ENCODE results near the gene ADSS1. TPM values are rescaled to one million over a fixed set of nuclear protein-coding genes. Genes with fewer than 3 reads are reported as not detected.

ADSS1 gene
- total RNA-seq, 1 experiment from 2014 or later = 3.2 TPM

DNA sequence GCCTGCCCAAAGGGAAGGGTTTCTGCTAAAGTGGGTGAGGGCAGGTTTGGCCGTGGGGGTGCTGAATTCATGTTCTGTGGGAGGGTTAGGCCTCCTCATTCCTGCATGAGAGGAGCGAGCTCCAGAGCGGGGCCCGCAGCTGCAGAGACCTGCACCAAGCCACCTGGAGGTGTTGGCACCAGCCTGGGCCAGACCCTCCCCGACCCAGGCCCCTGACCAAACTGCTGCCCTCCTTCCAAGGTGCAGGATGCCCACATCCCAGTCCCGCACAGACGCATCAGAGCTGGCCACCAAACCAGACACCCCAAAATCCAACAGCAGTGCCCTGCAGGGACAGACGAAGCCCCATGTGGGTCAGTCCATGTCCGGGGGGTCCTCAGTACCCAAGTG is 10.6 kb downstream of the ADSS1 start:
- ChIA-PET POLR2A (no interaction called here), CTCF (no interaction called here)
- Histone ChIP-seq H3K4me1 (no peaks in the 10 kb centered on the region), H3K27me3 (replicated peaks; ENCODE audit: control insufficient read depth, insufficient read depth, low read length) (no peaks in the 10 kb centered on the region), H3K9me3 (no peaks in the 10 kb centered on the region), H3K4me3 (ENCODE audit: low read depth, low read length) (no peak overlapping the region), H3K36me3 (ENCODE audit: control insufficient read depth, insufficient read depth, low read length) (no peaks in the 10 kb centered on the region)
- TF ChIP-seq, protein P1, sequence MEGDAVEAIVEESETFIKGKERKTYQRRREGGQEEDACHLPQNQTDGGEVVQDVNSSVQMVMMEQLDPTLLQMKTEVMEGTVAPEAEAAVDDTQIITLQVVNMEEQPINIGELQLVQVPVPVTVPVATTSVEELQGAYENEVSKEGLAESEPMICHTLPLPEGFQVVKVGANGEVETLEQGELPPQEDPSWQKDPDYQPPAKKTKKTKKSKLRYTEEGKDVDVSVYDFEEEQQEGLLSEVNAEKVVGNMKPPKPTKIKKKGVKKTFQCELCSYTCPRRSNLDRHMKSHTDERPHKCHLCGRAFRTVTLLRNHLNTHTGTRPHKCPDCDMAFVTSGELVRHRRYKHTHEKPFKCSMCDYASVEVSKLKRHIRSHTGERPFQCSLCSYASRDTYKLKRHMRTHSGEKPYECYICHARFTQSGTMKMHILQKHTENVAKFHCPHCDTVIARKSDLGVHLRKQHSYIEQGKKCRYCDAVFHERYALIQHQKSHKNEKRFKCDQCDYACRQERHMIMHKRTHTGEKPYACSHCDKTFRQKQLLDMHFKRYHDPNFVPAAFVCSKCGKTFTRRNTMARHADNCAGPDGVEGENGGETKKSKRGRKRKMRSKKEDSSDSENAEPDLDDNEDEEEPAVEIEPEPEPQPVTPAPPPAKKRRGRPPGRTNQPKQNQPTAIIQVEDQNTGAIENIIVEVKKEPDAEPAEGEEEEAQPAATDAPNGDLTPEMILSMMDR (IDR thresholded peaks at IDR 0.05; ENCODE audit: insufficient read depth in 1 of 2, low read depth in 1 of 2, low read length in 1 of 2, severe bottlenecking in 1 of 2, unreplicated experiment in 1 of 2) = no peak
- Mint-ChIP-seq H3K9me3 (ENCODE audit: unreplicated experiment) (no peaks in the 10 kb centered on the region), H3K4me3 (ENCODE audit: unreplicated experiment) (no peak overlapping the region), H3K4me1 (ENCODE audit: low read depth, unreplicated experiment) (no peaks in the 10 kb centered on the region), H3K27me3 (ENCODE audit: insufficient read depth, unreplicated experiment) (no peaks in the 10 kb centered on the region), H3K36me3 (ENCODE audit: insufficient read depth, unreplicated experiment) (peaks cover 5% of the 10 kb centered on the region), H3K27ac (ENCODE audit: unreplicated experiment) (no peak overlapping the region)
- no peak for DNase-seq
- no TSS peak for BruUV-seq (replicated peaks)
- intact Hi-C loops (cut with micrococcal nuclease; ENCODE audit: unreplicated experiment) = no loop called here

- H3K27me3 ChIP-seq (replicated peaks; ENCODE audit: control insufficient read depth, insufficient read depth, low read length) = no peaks in the 10 kb centered on the region
- no peak overlapping the region for H3K4me3 ChIP-seq (ENCODE audit: low read depth, low read length)
- H3K4me1 Mint-ChIP-seq (ENCODE audit: low read depth, unreplicated experiment) = no peaks in the 10 kb centered on the region
- no peaks in the 10 kb centered on the region for H3K36me3 ChIP-seq (ENCODE audit: control insufficient read depth, insufficient read depth, low read length)
- no peak overlapping the region for H3K27ac Mint-ChIP-seq (ENCODE audit: unreplicated experiment)
- CTCF ChIA-PET = no interaction called here
- POLR2A ChIA-PET = no interaction called here
- no peak for DNase-seq
- no peaks in the 10 kb centered on the region for H3K9me3 Mint-ChIP-seq (ENCODE audit: unreplicated experiment)
- intact Hi-C loops (cut with micrococcal nuclease; ENCODE audit: unreplicated experiment) = no loop called here
- no peaks in the 10 kb centered on the region for H3K4me1 ChIP-seq
- H3K36me3 Mint-ChIP-seq (ENCODE audit: insufficient read depth, unreplicated experiment) = peaks cover 4% of the 10 kb centered on the region
- no peaks in the 10 kb centered on the region for H3K27me3 Mint-ChIP-seq (ENCODE audit: insufficient read depth, unreplicated experiment)
- TF ChIP-seq, protein P1 (IDR thresholded peaks at IDR 0.05; ENCODE audit: insufficient read depth in 1 of 2, low read depth in 1 of 2, low read length in 1 of 2, severe bottlenecking in 1 of 2, unreplicated experiment in 1 of 2) = no peak
- BruUV-seq (replicated peaks) = no TSS peak
- no peaks in the 10 kb centered on the region for H3K9me3 ChIP-seq
- no peak overlapping the region for H3K4me3 Mint-ChIP-seq (ENCODE audit: unreplicated experiment)
Observed at GRCh38 chr14:104734991-104735779, 11.2 kb downstream of the ADSS1 start.

GRCh38 chr14:104735830-104736642 is 12.0 kb downstream of the ADSS1 start:
- no peak overlapping the region for H3K27ac Mint-ChIP-seq (ENCODE audit: unreplicated experiment)
- POLR2A ChIA-PET = no interaction called here
- Histone ChIP-seq H3K27me3 (replicated peaks; ENCODE audit: control insufficient read depth, insufficient read depth, low read length) (no peaks in the 10 kb centered on the region), H3K4me3 (ENCODE audit: low read depth, low read length) (no peak overlapping the region), H3K9me3 (no peaks in the 10 kb centered on the region), H3K36me3 (ENCODE audit: control insufficient read depth, insufficient read depth, low read length) (no peaks in the 10 kb centered on the region), H3K4me1 (no peaks in the 10 kb centered on the region)
- BruUV-seq (replicated peaks) = no TSS peak
- no peak overlapping the region for H3K4me3 Mint-ChIP-seq (ENCODE audit: unreplicated experiment)
- DNase-seq = no peak
- CTCF ChIA-PET = interaction anchor here (1.3 kb wide), 1 partner anchor 33 kb away, joined by 3 read pairs; no protein-coding TSS in a partner anchor
- intact Hi-C loops (cut with micrococcal nuclease; ENCODE audit: unreplicated experiment) = no loop called here
- TF ChIP-seq, protein P1 (IDR thresholded peaks at IDR 0.05; ENCODE audit: insufficient read depth in 1 of 2, low read depth in 1 of 2, low read length in 1 of 2, severe bottlenecking in 1 of 2, unreplicated experiment in 1 of 2) = no peak
- H3K36me3 Mint-ChIP-seq (ENCODE audit: insufficient read depth, unreplicated experiment) = no peaks in the 10 kb centered on the region
- H3K9me3 Mint-ChIP-seq (ENCODE audit: unreplicated experiment) = no peaks in the 10 kb centered on the region
- H3K4me1 Mint-ChIP-seq (ENCODE audit: low read depth, unreplicated experiment) = no peaks in the 10 kb centered on the region
- H3K27me3 Mint-ChIP-seq (ENCODE audit: insufficient read depth, unreplicated experiment) = no peaks in the 10 kb centered on the region
